ENCODE measurements around the gene MUC4. TPM values are rescaled to one million over a fixed set of nuclear protein-coding genes. Genes with fewer than 3 reads are reported as not detected.
"Not testable (repeated sequence)": the region's sequence is repeated elsewhere in the genome, so short reads cannot be mapped to it uniquely, and the experiment has no call there.

The MUC4 gene
- total RNA-seq, 1 experiment from 2014 or later = 1.5 TPM

- no peaks in the 10 kb centered on the region for H3K9me3 ChIP-seq (replicated peaks)
- no peak for DNase-seq
- H3K36me3 ChIP-seq = no peaks in the 10 kb centered on the region
- H3K27ac ChIP-seq = no peak overlapping the region
- no peak overlapping the region for H3K4me3 ChIP-seq
- H3K4me1 ChIP-seq = no peaks in the 10 kb centered on the region
- no peaks in the 10 kb centered on the region for H3K27me3 ChIP-seq
Observed at GRCh38 chr3:195845483-195845882, 33.8 kb upstream of the MUC4 start.

- no peak for DNase-seq
- no peak overlapping the region for H3K27ac ChIP-seq
- H3K4me1 ChIP-seq = no peaks in the 10 kb centered on the region
- no peaks in the 10 kb centered on the region for H3K27me3 ChIP-seq
- H3K4me3 ChIP-seq = no peak overlapping the region
- no peaks in the 10 kb centered on the region for H3K9me3 ChIP-seq (replicated peaks)
- no peaks in the 10 kb centered on the region for H3K36me3 ChIP-seq
Observed at GRCh38 chr3:195844671-195845218, 33.0 kb upstream of the MUC4 start.

- DNase-seq = peak in 1 of 2 experiments; percentile 44
- Histone ChIP-seq H3K27me3 (no peaks in the 10 kb centered on the region), H3K4me1 (no peaks in the 10 kb centered on the region), H3K4me3 (no peak overlapping the region; the same call in 1 of the 2 replicates), H3K36me3 (no peaks in the 10 kb centered on the region), H3K27ac (no peak overlapping the region), H3K9me3 (replicated peaks) (no peaks in the 10 kb centered on the region)
Observed at GRCh38 chr3:195839260-195840010, 27.7 kb upstream of the MUC4 start.

GRCh38 chr3:195838714-195839113 lies 27.0 kb upstream of the MUC4 start:
- no peaks in the 10 kb centered on the region for H3K9me3 ChIP-seq (replicated peaks)
- H3K27me3 ChIP-seq = no peaks in the 10 kb centered on the region
- H3K4me3 ChIP-seq = no peak overlapping the region
- no peaks in the 10 kb centered on the region for H3K36me3 ChIP-seq
- DNase-seq = no peak
- no peaks in the 10 kb centered on the region for H3K4me1 ChIP-seq
- H3K27ac ChIP-seq = no peak overlapping the region

GRCh38 chr3:195836476-195837135 lies 24.9 kb upstream of the MUC4 start:
- Histone ChIP-seq H3K9me3 (replicated peaks) (no peaks in the 10 kb centered on the region), H3K27ac (no peak overlapping the region)

GRCh38 chr3:195835791-195836190 lies 24.1 kb upstream of the MUC4 start:
- Histone ChIP-seq H3K4me1 (no peaks in the 10 kb centered on the region), H3K27ac (no peak overlapping the region), H3K9me3 (replicated peaks) (no peaks in the 10 kb centered on the region), H3K36me3 (no peaks in the 10 kb centered on the region), H3K4me3 (no peak overlapping the region), H3K27me3 (no peaks in the 10 kb centered on the region)
- no peak for DNase-seq

More at GRCh38 chr3:195836476-195837135, 24.9 kb upstream of the MUC4 start:
- Histone ChIP-seq H3K27me3 (no peaks in the 10 kb centered on the region), H3K4me3 (no peak overlapping the region), H3K4me1 (no peaks in the 10 kb centered on the region), H3K36me3 (no peaks in the 10 kb centered on the region)
- DNase-seq = no peak

GRCh38 chr3:195834675-195835583 lies 23.2 kb upstream of the MUC4 start:
- Histone ChIP-seq H3K27ac (no peak overlapping the region), H3K4me3 (no peak overlapping the region), H3K4me1 (no peaks in the 10 kb centered on the region), H3K36me3 (no peaks in the 10 kb centered on the region), H3K9me3 (replicated peaks) (no peaks in the 10 kb centered on the region), H3K27me3 (no peaks in the 10 kb centered on the region)
- no peak for DNase-seq

- Histone ChIP-seq H3K36me3 (no peaks in the 10 kb centered on the region), H3K9me3 (replicated peaks) (no peaks in the 10 kb centered on the region), H3K27ac (no peak overlapping the region), H3K4me1 (no peaks in the 10 kb centered on the region), H3K4me3 (no peak overlapping the region), H3K27me3 (0 out of 2 replicates have a peak, but pooled peaks cover 3% of the 10 kb centered on the region)
- DNase-seq = no peak
Observed at GRCh38 chr3:195829897-195830254, 18.1 kb upstream of the MUC4 start.

- H3K4me3 ChIP-seq = no peak overlapping the region
- 0 out of 2 replicates have a peak, but pooled peaks cover 3% of the 10 kb centered on the region for H3K27me3 ChIP-seq
- no peaks in the 10 kb centered on the region for H3K36me3 ChIP-seq
- no peak for DNase-seq
- H3K4me1 ChIP-seq = no peaks in the 10 kb centered on the region
- no peak overlapping the region for H3K27ac ChIP-seq
- no peaks in the 10 kb centered on the region for H3K9me3 ChIP-seq (replicated peaks)
Observed at GRCh38 chr3:195828762-195829161, 17.0 kb upstream of the MUC4 start.

GRCh38 chr3:195825857-195826804 lies 14.4 kb upstream of the MUC4 start:
- no peaks in the 10 kb centered on the region for H3K36me3 ChIP-seq
- peaks cover 3% of the 10 kb centered on the region; the same call in 1 of the 2 replicates for H3K4me1 ChIP-seq
- 0 out of 2 replicates have a peak, but pooled peaks cover 3% of the 10 kb centered on the region for H3K27me3 ChIP-seq
- no peak overlapping the region for H3K4me3 ChIP-seq
- DNase-seq = no peak
- H3K27ac ChIP-seq = no peak overlapping the region
- no peaks in the 10 kb centered on the region for H3K9me3 ChIP-seq (replicated peaks)

GRCh38 chr3:195825191-195825588 lies 13.5 kb upstream of the MUC4 start:
- no peaks in the 10 kb centered on the region for H3K9me3 ChIP-seq (replicated peaks)
- no peaks in the 10 kb centered on the region for H3K36me3 ChIP-seq
- H3K4me3 ChIP-seq = no peak overlapping the region
- no peak overlapping the region for H3K27ac ChIP-seq
- H3K4me1 ChIP-seq = peaks cover 3% of the 10 kb centered on the region; the same call in 1 of the 2 replicates
- H3K27me3 ChIP-seq = 0 out of 2 replicates have a peak, but pooled peaks cover 3% of the 10 kb centered on the region
- no peak for DNase-seq

GRCh38 chr3:195824425-195825190 lies 12.9 kb upstream of the MUC4 start:
- H3K27me3 ChIP-seq; H3K4me3 ChIP-seq; DNase-seq; H3K9me3 ChIP-seq (replicated peaks); H3K36me3 ChIP-seq; H3K27ac ChIP-seq; H3K4me1 ChIP-seq: not testable (repeated sequence)

GRCh38 chr3:195823999-195824398 lies 12.3 kb upstream of the MUC4 start:
- H3K27me3 ChIP-seq = 0 out of 2 replicates have a peak, but pooled peaks cover 3% of the 10 kb centered on the region
- no peak overlapping the region for H3K27ac ChIP-seq
- no peaks in the 10 kb centered on the region for H3K9me3 ChIP-seq (replicated peaks)
- no peak for DNase-seq
- H3K4me1 ChIP-seq = peaks cover 3% of the 10 kb centered on the region; the same call in 1 of the 2 replicates
- no peak overlapping the region for H3K4me3 ChIP-seq
- no peaks in the 10 kb centered on the region for H3K36me3 ChIP-seq

All from SJCRH30 (cell line).